Nephron progenitor cell (in vitro differentiated cells): ENCODE results near the gene ABT1.
"Not testable (repeated sequence)": the region's sequence is repeated elsewhere in the genome, so short reads cannot be mapped to it uniquely, and the experiment has no call there.

ENCODE experiments used
- DNase-seq: peaks from one replicate; pipeline ENCODE4 v3.0.0; 2021
- H3K27ac Mint-ChIP-seq: 2 replicates; pipeline ENCODE4 v1.8.0; 2021; ENCODE audit warnings: mild to moderate bottlenecking, moderate library complexity, mixed read lengths
- H3K27me3 Mint-ChIP-seq: 2 replicates; pipeline ENCODE4 v1.8.0; 2021; ENCODE audit warnings: mild to moderate bottlenecking, low read depth, mixed read lengths; ENCODE audit not compliant: poor library complexity
- H3K36me3 Mint-ChIP-seq: 2 replicates; pipeline ENCODE4 v1.8.0; 2021; ENCODE audit warnings: low read depth, mixed read lengths
- H3K4me1 Mint-ChIP-seq: 2 replicates; pipeline ENCODE4 v1.8.0; 2021; ENCODE audit warnings: mixed read lengths
- H3K4me3 Mint-ChIP-seq: 2 replicates; pipeline ENCODE4 v1.8.0; 2021; ENCODE audit warnings: mild to moderate bottlenecking, moderate library complexity, mixed read lengths
- H3K9me3 Mint-ChIP-seq: 2 replicates; pipeline ENCODE4 v1.8.0; 2021; ENCODE audit warnings: mild to moderate bottlenecking, moderate library complexity, mixed read lengths
- CTCF ChIP-seq: fragments of 200-600 bp; sonication (generic); IDR thresholded peaks from 2 replicates; pipeline ENCODE4 v1.5.0; 2021; ENCODE audit warnings: antibody characterized with exemption

ABT1 gene

DNA sequence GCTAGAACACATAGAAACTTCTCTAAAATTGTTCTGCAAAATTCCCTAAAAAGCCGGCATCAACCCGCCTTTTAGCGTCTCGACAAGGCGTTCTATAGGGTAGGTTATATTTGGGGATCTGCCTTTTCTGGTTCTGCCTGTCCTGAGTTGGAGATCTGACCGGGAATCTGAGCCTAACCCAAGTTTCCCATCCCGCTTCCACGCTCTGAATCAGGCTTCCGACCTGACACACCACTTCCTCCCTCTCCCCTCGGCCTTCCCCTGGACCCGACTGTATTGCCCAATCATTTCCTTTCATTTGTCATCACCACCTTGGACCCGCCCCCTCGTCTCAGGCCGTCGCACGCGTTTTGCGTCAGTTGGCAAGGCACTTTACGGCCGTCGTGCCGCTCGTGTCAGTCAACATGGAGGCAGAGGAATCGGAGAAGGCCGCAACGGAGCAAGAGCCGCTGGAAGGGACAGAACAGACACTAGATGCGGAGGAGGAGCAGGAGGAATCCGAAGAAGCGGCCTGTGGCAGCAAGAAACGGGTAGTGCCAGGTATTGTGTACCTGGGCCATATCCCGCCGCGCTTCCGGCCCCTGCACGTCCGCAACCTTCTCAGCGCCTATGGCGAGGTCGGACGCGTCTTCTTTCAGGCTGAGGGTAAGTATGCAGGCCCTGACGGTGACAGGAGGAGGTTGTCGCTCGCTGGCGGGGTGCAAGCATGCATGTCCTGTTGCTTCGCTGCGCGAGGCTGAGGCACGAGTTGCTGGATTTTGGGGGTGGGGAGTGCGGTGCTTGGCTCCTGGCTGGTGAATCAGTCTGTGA, at the start of gene ABT1:
ABT1 (plus strand) TSS at position 375 of the 810 bp plus-strand sequence; CDS start at position 405, 30 bp downstream.
- H3K36me3 Mint-ChIP-seq = peaks cover 15% of the 10 kb centered on the region
- H3K27me3 Mint-ChIP-seq = no peaks in the 10 kb centered on the region
- DNase-seq = peak; percentile 96
- no peak within 1 kb of the TSS for H3K4me3 Mint-ChIP-seq
- TF ChIP-seq CTCF = no peak
- H3K9me3 Mint-ChIP-seq = peaks cover 2% of the 10 kb centered on the region
- no peak within 1 kb of the TSS for H3K27ac Mint-ChIP-seq
- H3K4me1 Mint-ChIP-seq = no peaks in the 10 kb centered on the region

DNA sequence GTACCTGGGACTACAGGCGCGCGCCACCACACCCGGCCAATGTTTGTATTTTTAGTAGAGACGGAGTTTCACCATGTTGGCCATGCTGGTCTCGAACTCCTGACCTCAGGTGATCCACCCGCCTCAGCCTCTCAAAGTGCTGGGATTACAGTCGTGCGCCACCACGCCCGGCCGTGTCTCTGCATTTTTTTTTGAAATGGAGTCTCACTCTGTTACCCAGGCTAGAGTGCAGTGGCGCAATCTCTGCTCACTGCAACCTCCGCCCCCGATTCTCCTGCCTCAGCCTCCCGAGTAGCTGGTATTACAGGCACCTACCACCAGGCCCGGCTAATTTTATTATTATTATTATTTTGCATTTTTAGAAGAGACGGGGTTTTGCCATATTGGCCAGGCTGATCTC, 49.4 kb upstream of the ABT1 start:
- H3K9me3 Mint-ChIP-seq, DNase-seq, H3K27ac Mint-ChIP-seq: not testable (repeated sequence)

DNA sequence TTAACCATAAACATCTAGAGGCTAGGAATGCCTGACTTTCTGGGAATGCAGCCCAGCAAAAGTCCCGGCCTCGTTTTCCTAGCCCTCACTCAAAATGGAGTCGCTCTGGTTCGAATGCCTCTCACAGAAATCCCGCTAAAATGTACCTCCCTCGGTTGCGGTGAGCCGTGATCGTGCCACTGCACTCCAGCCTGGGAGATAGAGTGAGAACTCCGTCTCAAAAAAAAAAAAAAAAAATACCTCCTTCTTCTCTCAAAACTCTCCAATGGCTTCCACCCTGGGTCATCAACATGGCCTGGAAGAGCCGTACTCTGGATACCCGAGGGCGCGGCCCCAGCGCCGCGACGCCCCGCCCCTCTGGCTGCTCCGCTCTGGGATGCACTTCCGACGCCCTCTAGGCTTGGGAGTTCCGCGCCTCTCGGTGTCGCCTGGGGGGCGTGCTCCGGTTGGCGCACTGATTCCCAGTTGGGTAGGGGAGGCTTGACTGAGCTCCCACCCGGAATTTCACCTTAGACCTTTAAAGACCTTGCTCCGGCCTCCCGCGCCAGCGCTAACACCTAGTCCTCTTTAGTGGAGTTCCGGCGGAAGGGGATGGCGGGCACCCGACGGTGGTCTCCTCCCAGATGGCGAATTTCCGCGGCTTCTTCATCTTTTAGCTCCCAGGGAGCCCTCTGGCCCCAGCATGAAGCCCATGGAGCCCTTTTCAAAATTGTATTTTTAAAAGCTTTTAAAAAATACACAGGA, 46.3 kb upstream of the ABT1 start:
- H3K4me3 Mint-ChIP-seq = peak overlapping the region; percentile 81
- peaks cover 18% of the 10 kb centered on the region for H3K36me3 Mint-ChIP-seq
- H3K4me1 Mint-ChIP-seq = peaks cover 14% of the 10 kb centered on the region
- peak overlapping the region; percentile 13 for H3K27ac Mint-ChIP-seq
- H3K27me3 Mint-ChIP-seq = no peaks in the 10 kb centered on the region
- H3K9me3 Mint-ChIP-seq = no peaks in the 10 kb centered on the region
- peak; percentile 81 for DNase-seq
- no peak for TF ChIP-seq CTCF

More for the DNA sequence above, 49.4 kb upstream of the ABT1 start:
- not testable (repeated sequence) for H3K4me3 Mint-ChIP-seq, H3K4me1 Mint-ChIP-seq, H3K27me3 Mint-ChIP-seq
- peaks cover 41% of the 10 kb centered on the region for H3K36me3 Mint-ChIP-seq

DNA sequence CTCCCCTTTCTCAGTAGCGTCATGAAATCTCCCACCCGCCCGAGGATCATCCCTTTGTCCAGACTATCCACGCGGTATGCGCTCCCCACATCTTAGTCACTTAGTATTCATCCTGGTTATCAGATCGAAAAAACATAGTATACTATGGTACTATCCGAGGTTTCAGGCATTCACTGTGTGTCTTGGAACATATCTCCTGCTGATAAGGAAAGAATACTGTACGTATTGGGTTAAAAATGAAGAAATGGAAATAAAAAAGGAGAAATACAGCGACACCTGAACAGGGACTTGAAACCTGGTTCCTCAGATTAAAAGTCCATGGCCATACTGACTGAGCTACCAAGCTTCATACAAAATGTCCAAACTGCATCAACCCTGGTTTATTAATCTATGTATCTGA, 44.5 kb upstream of the ABT1 start:
- Mint-ChIP-seq H3K27me3 (peaks cover 7% of the 10 kb centered on the region), H3K27ac (no peak overlapping the region), H3K9me3 (no peaks in the 10 kb centered on the region), H3K36me3 (peaks cover under 1% of the 10 kb centered on the region), H3K4me1 (peaks cover 16% of the 10 kb centered on the region), H3K4me3 (no peak overlapping the region)
- no peak for DNase-seq
- TF ChIP-seq CTCF = no peak

- Mint-ChIP-seq H3K4me3 (no peak overlapping the region), H3K9me3 (no peaks in the 10 kb centered on the region), H3K27ac (no peak overlapping the region), H3K36me3 (no peaks in the 10 kb centered on the region), H3K27me3 (peaks cover 7% of the 10 kb centered on the region), H3K4me1 (peaks cover 16% of the 10 kb centered on the region)
- no peak for DNase-seq
- no peak for TF ChIP-seq CTCF
These were observed 44.0 kb upstream of the ABT1 start for GRCh38 chr6:26552640-26553188.

DNA sequence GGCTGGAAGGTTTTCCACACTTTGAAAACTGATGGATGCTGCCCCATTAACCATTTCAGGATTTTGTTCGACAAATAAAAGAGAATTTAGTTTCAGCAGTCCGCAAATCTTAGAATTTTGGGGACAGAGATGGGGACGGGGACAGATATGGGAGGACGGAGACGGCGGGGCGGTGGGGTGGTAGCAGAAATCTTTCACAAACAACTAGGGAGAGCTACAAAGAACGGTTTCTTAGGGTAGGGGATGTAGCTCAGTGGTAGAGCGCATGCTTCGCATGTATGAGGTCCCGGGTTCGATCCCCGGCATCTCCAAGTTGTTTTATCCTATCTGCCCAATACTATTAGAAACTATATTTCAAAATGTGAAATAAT, 43.5 kb upstream of the ABT1 start:
- Mint-ChIP-seq H3K4me3 (no peak overlapping the region), H3K27ac (no peak overlapping the region), H3K36me3 (no peaks in the 10 kb centered on the region), H3K9me3 (no peaks in the 10 kb centered on the region), H3K27me3 (peaks cover 13% of the 10 kb centered on the region), H3K4me1 (peaks cover 16% of the 10 kb centered on the region)
- DNase-seq = peak; percentile 81
- no peak for TF ChIP-seq CTCF
